COR-L47 (cell line): Measurements from ENCODE around the gene CELF4.

Experiments used
- DNase-seq: peaks from one replicate; lab custom pipeline; 2025; lab: John Stamatoyannopoulos, UW

The CELF4 gene

DNA sequence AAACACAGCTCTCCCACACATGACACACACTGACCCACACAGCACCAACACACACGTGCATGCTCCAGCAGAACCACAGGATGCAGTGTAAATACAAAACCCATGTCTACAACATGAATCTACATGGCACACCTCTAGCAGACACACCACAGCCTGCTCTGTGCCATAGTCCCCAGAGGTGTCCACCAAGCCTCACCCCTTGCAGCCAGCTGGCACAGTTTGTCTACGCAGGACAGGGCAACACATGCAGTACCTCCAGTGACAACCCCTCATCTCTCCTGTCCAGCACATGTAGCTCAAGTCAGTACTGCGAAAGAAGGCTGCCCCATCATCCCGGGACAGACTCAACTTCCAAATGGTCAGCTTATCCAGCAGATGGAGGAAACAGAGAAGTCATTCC is 18.9 kb downstream of the CELF4 start:
- DNase-seq = no peak

DNA sequence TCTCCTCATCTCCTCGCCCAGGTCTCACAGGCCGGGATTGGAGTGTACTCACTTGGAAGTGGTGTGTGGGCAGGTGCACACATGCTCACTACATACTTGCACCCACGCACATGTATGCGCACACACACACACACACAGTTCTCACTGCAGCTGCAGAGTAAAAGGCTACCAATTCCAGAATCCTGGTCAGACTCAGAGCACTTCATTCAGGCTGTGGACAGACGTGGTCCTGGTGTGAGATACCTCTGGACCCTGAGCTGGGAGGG is 19.4 kb downstream of the CELF4 start:
- DNase-seq = no peak

DNA sequence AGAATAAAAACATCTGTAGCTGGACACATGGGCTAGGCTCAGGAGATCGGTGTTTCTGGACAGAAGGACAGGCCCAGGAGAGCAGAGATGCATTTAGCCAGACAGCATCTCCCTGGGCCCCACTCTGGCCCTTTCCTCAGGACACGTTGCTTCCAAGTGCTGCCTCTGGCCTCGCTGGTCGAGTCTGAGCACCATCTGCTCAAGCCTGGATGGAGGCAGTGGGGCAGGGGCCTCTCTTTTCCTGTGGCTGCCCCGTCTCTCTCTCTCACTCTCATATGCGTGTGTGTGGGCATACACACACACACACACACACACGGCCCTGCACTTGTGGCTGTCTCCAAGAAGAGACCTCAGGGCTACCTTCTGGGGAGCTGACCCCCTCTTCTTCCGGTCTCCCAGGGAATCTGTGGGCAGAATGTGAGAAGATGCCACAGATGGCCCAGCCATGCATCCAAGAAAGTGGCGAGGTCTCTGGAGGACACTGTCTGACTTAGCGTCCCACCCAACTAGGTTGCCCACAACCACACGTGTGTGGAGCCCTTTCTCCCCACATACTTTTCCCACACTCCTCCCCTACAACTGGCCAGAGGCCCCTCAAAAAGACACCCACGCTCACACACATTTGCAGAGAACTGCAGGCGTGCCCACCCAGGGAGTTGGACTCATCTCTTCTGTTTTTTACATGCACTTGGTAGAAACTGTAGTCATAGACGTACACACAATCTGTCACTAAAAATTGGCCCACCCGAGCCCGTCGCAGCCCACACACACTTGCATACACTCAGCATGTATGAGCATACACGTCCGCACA is 19.9 kb downstream of the CELF4 start:
- no peak for DNase-seq

DNA sequence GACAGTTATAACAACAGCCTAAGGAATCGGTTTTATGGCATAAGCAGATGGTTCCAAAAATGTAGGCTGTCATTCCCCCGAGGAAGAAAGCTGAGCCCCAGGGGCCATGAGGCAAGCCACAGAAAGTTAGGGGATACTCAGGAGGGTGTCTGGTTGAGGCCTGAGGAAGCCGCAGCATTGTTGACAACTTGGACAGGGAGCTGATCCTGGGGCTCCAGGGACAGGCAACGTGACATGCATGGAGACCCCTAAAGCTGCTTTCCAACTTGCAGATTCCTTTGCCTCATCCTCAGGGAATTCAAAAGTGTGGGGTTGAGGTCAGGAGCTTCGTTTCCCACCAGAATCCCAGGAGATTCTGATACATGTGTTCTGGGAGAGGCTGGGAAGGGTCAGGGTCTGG is 20.9 kb downstream of the CELF4 start:
- no peak for DNase-seq

DNA sequence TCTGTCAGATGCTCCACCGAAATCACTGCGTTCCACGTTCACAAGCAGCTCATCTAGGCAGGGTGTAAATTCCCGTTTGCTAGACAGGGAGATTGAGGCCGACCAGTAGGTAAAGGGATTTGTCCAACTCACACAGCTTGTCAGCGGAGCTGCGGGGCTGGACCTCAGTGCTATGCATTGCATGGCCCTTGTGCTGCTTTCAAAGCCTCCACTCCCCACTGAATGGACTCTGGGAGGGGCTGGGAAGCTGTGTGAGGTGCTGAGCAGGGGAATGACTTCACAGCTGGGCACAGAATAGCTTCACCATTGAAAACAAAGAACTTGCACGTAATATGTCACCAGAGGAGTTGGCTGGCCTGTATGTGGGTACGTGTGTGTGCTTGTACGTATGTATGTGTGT is 21.4 kb downstream of the CELF4 start:
- no peak for DNase-seq

DNA sequence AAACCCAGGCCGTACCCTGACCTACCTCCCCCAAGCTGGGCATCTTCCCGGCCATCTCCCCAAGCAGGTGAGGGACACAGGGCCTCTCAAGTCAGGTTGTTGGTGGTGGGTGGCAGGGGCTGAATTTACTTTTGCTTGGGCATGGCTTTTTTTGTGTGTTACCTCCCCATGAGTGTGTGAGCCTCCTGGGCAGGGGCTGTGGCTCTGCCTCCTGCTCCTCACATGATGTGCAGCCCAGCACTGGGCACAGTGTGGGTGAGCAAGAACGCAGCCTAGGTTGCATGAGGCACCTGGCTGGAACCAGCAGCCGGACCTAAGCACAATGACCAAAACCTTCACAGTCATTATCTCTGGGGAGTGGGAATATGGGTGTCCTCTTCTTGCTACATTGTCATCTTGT is 22.3 kb downstream of the CELF4 start:
- DNase-seq = no peak

DNA sequence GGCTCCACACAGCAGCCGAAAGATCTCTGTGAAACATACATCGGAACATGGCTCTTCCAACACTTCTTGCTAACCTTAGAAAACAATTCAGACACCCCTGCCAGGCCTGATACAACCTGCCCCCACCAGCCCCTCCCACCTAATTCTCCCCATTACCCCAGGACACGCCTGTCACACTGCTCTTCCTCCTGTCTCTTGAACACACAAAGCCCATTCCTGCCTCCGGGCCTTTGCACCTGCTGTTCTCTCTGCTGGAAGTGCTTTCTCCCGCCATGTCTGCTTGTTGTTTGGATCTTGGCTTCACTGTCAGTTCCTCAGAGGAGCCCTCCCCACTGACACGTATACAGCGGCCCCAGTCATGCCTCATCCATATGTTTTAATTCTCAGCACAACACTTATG is 24.1 kb downstream of the CELF4 start:
- no peak for DNase-seq

DNA sequence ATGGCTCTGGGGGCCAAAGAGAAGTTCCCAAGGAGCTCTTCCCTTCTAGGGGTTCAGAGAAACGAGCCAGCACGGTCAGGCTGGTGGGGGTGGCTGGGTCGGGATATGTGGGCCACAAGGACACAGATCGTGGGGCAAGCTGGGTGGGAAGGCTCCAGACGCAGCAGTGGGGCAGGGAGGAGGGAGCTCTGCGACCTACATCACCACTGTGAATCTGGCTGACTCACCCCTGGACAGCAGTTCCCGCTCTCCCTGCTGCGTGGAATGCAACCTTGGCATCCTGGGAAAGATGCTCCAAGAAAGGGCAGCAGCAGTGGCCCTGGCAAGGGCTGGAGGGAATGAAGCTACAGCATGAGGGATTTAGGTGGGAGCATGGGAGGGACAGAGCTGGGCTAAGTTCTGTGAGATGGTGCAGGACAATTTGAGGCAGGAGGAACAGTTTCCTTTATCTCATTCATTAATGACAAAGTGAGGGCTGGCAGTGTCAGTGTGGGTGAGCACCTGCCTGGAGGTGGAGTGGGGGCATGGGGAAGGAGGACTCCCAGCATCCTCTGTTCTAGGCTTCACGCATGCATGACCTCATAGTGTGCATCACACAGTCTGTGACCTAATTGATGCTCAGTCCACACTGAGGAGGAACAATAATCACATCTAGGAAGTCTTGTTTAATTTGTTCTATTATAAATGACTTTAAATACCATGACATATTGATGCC is 25.0 kb downstream of the CELF4 start:
- DNase-seq = no peak

DNA sequence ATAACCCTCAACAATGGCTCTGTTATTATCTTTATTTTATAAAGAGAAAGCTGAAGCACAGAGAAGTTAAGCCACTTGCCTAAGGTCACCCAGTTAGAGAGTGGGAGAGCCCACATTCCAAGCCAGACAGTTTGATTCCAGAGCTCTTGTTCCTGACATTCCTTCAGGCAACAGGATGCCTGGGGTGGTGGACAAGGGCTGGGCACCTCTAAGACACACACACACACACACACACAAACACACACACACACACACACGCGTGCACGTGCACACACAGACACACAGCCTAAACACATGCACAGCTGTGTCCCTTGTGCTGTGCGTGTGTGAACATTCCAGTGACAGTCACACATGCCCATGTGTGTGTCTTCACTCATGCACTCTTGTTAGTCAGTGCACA is 26.4 kb downstream of the CELF4 start:
- no peak for DNase-seq

DNA sequence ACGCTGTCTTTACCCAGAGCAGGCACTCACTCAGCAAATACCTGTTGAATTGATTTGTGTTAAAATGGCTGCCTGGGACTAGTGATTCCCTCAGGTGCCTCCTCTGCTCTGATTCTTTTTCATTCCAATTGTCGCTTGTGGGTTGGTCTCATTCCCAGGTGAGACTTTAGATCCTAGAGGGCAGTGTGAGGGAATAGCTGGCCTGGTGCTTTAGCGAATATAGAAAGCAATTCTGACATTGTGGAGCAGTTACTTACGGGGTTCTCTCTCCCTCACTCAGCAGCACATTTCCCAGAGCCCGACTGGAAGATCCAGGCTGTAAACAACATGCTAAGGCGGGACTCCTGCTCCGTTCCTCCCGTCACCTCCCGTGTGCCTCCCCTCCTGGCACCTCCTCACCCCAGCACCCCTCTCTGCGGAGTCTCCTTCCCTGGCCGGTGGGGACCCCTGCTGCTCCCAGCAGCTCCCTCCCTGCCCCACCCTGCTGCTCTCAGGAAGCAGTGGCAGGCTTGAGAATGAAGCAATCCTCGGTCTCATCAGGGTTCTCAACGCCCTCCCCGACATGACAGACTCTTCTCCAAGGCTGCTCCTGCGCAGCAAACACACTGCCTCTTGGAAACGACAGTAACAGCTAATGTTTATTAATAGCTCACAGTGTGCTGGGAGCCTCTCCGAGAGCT is 26.9 kb downstream of the CELF4 start:
- no peak for DNase-seq

DNA sequence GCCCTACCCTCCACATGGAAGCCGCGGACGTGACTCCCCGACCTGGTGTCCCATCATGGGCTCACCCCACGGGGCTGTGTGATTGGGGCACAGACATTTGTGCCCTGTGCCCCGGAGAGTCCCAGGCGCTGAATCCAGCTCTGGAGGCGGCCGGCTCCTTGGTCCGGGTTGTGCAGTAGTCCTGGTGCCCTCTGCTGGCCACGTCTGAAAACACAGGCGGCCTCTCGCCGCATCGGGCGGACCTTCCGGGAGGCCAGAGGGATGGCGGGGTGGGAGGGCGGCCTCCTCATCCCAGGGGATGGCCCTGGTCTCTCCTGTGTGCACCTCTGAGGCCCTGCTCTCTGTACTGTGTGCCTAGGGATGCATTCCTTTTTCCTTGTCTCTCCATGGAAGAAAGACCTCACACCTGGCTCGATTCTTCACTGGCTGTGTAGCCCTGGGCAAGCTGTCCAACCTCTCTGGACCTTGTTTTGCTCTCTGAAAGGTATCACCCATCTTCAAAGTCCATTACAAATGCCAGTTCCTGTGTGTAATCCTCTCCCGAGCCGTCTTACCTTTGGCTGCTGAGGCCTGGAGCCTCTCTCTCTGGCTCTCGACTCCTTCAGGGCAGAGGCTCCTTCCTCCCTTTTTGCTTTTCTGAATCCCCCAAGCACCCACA is 27.6 kb downstream of the CELF4 start:
- DNase-seq = peak; percentile 51

DNA sequence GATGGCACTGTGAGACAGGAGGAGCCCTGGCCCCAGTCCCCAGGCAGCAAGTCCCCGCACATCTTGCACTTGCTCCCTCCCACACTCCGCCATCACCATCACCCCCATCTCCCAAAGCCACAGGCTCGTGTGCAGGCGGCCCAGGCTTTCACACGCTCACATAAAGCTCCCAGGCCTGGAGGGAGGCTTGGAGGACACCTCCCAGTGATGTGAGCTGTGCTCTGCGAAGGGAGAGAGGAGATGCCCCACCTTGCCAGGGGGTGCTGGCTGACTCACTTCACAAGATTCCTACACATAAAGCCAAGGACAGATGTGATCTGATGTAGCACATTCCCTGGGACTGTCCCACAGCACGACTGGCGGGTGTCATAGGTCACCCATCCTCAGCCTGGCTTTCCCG is 28.9 kb downstream of the CELF4 start:
- DNase-seq = no peak

DNA sequence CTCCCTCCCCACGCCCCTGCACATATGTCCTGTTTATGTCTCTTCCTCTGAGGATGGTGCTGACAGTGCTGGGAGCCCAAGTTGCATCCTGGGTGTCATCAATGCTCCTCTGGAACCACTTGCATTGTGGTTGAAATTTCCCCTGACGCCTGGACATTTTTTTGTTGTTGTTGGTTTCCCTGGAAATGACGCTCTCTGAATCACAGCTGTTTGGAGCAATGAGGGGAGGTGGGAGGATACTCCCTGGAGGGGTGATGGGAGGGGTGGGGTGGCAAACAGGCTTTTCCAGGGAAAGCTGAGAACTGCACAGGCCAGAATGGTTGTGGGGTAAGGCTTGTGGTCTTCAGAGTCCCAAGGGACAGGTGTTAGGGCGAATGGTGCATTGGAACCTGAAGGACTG is 29.6 kb downstream of the CELF4 start:
- DNase-seq = no peak

DNA sequence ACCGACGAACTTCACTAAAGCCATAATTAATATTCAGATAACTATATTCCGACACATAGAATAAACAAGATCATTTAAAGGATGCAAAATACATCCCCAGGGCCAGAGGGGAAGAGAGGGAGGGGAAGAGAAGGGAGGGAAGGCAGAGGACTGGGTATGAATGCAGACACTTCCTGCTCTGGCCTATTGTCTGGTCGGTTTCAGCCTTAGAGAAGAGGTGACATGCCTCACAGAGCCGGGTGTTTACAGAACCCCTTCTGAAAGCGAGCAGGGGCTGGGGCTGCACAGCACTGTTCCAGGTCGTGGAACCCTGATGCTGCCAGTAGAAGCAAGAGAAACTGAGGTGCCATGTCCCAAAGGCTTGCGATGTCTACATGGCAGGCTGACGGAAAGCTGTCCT is 31.0 kb downstream of the CELF4 start:
- no peak for DNase-seq

DNA sequence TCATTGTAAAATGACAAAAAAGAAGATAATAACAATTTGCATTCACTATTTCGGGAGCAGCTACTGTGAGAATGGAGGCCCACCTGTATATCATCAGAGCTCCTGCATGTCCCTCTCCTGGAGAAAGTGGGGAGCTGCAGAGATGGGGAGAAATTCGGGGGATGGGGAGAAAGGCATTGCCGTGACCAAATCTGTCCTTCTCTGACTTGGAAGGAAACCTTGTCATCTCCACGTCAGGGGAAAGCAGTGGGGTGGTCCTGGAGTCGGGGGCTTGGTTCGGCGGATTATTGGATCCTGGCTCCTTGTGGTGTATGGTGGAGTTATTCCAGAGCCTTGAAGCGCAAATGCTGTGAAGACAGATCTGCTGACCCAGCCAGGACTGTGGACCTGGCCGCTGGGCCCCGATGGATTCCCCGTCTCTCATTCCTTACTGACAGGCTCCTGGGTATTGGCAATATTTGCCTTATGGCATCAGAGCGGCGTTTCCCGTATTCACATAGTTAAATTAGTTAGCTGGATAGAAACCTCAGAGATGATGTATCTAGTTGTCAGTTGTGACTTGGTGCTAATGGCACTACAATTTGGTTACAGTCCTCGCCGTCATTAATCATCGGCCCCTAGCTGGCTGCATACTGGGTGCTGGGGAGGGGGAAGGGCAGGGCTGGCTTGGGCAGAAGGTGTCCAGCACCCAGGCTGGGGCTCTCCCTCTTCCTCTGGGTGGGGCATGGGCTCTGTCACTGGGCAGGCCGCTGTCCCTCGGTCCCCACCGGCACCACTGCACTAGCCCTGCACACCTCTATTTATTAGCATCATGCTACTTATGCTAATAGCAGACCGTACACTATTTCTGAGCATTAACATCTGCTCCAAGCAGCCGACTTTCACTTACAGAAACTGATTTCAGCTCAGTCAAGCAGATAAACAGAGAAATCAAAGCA is 31.7 kb downstream of the CELF4 start:
- DNase-seq = no peak

DNA sequence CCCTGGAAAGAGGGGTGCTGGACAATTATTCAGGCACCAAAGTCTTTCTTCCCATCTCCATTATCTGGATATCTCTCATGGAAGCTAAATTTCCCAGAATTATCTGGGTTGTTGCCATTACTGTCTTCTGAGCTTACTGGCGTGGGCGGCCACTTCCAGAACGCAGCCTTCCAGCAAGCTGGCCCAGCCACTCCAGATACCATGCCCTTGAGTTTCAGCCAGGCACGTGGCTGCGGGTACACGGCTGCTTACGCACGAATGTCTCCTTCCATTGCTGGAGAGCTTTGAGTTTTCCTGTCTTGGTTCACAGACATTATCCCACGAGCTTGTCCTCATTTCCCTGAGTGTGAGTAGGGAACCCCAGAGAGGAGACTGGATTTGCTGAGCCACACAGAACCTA is 32.7 kb downstream of the CELF4 start:
- no peak for DNase-seq

DNA sequence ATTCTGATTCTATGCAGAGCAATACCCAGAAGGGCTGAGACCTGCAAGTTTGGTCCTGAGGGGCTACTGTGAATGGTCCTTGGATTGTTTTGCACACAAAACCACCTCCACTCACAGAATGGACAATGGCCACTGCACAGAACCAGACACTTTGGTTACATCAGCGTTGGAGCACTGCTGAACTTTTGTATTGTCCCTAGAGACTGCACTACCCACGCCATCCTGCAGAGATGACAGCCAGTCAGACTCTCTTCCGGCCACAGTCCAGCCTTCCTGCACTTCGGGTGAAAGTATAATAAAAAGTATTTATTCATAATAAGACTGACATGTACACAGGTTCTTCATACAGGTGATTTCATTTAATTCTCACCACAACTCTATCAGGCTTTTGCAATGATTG is 35.7 kb downstream of the CELF4 start:
- no peak for DNase-seq

DNA sequence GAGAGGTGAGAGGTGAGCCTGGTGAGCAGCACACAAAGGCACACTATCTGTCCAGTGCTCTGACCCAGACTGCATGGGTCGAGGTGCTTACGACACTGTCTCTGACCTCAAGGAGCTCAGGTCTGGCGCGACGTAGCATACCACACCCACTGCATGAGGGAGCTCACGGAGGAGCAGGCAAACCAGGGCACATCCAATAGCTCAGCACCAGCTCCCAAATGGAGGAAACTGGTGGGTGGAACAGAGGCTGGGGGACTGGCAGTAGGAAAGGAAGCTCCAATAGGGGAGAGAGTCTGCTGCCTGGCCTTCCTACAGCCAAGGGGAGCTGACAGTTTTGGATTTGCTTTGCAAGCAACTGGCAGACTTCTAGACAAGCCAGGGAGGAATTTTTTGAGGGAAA is 36.3 kb downstream of the CELF4 start:
- no peak for DNase-seq

DNA sequence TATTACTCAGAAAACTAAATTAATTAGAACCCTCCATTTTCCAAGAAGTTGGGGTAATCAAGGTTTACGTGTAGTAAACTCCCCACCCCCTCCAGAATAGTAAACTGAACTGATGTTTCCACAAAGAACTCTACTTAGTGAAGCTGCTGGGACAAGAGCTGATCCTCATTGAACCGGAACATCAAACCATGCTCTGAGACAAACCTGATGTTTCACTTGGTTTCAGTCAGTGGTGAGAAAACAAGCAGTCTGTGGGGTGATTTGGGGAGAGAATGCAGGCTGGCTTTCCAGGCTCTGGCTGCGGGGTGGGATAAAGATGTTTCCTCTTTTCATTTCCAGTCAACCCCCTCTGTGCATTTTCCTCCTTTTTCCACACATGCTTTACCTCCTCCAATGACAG is 38.2 kb downstream of the CELF4 start:
- DNase-seq = no peak

DNA sequence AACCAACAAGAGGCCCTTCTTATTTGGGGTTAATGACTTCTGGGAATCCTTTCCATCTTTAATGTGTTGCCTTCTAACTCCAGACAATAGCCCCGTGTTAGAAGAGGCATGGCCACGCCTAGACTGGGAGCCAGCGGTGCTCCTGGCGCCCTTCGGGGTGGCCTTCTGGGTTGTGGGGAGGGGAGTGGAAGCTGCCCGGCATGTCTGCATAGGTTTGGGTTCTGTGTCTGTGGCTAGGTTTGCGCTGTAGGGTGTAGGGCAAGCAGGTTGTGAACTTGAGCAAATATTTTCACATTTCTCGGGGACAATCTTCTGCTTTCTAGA is 40.4 kb downstream of the CELF4 start:
- no peak for DNase-seq

DNA sequence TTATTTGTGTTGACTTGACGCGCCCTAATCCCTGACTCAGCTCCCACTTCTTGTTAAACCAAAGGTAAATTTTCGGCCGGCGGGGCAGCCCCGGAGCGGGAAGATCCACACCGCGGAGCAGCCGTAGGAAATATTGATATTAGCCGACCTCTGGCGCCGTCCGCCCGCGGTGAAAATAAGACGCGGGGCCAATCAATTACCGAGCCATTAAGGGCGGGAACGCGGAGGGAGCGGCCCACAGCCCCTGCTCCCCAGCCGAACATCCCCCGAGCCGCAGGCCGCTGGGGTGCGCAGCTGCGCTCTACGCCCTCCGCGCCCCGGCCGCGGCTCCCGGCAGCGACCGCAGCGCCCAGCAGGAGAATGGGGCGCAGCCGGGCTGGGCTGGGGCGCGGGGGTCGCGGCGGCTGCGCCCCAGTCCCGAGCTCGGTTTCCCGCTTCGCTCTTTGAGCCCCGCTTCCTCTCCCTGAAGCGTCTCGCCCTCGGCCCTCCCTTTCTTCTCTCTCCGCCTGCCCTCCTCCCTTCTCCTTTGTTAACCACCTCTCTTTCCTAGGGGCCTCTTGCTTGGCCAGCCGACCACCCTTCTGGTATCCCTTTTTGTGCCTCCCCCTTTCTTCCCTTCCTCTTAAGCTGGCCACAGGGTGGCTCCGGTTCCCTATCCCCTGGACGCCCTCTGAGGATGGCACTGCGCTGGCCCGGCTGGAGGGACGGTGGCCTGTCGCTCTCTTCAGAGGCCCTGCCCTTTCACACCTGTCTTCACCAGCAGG is 40.9 kb downstream of the CELF4 start:
- DNase-seq = peak; percentile 83
